Fibroblast of peridontal ligament (primary cell): ENCODE results near the gene MYO15B.

Source experiments
- DNase-seq: peaks from one replicate; pipeline ENCODE4 v3.0.0-alpha.2; 2010; ENCODE audit errors: extremely low read depth

MYO15B gene

DNA sequence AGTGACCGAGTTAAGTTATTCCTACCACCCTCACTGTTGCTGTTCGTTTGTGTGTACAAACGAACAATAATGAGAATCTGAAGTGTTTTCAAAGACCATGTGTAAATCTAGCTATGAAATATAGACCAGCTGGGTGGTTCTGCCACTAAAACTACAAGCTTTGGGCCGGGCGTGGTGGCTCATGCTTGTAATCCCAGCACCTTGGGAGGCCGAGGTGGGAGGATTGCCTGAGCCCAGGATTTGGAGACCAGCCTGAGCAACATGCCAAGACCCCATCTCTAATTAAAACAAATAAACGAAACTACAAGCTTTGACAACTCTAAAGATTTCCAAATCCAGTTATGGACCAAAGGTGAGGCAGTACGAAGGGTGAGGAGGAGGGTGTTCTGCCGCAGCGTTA is 78.4 kb downstream of the MYO15B start:
- DNase-seq: no peak

DNA sequence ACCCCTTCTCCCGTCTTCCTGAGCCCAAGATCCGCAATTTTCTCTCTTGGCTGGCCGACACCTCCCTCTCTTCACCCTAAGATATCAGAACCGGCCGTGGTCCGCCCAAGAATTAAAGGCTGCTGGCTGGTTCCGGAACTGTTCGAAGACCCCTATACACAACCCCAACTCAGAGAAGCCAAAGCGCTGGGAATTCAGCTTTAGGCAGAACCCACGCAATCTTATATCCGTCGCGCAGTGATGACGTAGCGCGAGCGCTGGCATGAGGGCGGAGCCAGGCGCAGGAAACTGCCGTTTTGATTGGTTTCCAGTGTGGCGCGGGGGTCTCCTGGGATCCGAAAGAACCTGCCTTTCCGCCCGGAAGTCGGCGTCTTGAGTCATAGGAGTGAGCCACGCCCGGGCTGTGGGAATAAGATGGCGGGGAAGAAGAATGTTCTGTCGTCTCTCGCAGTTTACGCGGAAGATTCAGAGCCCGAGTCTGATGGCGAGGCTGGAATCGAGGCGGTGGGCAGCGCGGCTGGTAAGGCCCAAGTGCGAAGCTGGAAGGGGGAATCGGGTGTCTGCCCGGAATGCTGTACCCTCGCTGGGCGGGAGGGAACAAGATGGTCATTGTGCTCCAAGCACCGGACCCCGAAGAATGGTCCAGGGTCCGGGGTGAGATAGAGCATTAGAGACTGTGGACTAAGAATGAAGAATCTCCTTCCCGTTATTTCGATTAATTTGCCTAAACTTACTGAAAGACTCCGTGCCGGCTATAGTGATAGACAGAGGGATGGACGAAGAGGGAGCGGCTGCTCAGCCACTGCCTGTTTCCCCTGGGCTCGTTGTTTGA is 79.6 kb downstream of the MYO15B start, which contains the start of the genes RECQL5 and SAP30BP:
TSS of gene RECQL5 (minus strand) at position 196 of the 832 bp plus-strand sequence. CDS start 597 bp downstream, outside the sequence.
TSS of gene SAP30BP (plus strand) at position 380 of the 832 bp plus-strand sequence. CDS start at position 415, 35 bp downstream.
- DNase-seq: peak; percentile 98

DNA sequence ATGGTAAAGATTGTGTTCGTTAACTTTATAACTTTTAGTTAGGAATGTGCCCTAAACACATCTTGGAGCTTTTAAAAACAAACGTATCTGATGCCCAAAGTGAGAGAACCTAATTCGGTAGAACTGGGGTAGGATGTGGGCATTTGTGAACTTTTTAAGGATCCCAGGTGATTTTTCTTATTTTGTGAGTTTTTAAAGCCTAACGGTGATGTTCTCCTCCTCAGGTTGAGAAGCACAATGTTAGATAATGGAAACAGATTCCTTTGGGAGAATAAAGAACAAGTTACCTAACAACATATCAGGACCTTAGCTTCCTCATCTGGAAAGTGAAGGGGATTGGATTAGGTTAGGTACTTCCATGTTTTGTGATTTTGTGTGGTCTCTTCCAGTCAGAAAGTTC is 80.2 kb downstream of the MYO15B start:
- DNase-seq: no peak

DNA sequence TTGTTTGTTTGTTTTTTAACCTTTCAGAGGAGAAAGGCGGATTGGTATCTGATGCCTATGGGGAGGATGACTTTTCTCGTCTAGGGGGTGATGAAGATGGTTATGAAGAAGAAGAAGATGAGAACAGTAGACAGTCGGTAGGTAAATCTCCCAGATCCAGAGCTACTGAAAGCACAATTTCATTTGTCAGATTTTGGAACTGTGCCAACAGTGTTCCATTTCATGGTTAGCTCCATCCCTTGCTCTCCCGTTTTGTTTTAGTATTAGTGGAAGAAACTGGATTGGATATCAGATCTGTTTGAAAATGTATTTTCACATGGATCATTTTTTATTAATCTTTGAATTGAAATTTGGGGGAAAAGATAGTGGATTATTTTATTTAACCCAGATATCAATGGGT is 80.9 kb downstream of the MYO15B start:
- no peak for DNase-seq

DNA sequence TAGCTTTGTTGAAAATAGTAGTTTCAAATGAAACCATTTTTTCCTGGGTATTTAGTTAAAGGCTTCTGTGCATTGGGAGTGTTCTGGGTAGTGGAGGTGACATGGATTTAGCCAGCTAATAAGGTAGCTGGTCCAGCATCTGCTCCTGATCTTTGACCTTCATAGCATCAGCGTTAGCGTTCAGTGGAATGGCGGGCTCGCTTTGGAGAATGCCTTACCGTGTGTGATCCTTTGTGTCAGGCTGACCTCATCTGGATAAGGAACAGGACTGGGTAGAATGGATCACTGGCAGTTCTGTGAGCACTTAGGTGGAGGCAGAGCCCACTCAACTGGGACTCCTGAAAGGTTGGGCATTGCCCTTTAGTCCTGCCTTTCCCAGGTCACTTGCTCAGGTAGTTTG is 83.3 kb downstream of the MYO15B start:
- DNase-seq: no peak

DNA sequence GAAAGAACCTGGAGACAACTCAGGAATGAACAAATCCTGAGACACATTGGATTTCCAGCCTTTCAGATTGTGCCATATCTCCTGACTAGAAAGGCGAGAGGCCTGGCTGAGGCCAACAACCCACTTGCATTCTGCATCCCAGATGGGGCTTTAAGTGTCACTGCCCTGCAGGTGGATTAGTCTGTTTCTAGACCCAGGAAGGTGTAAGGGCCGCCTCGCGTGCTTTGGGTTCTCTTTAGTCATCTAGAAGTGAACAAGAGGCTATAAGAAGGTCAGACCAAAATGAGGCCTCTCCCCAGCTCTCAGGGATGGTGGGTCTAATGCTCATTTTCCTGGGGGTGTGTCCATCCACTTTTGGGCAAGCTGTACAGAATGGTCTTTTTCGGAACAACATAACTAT is 84.4 kb downstream of the MYO15B start:
- no peak for DNase-seq

DNA sequence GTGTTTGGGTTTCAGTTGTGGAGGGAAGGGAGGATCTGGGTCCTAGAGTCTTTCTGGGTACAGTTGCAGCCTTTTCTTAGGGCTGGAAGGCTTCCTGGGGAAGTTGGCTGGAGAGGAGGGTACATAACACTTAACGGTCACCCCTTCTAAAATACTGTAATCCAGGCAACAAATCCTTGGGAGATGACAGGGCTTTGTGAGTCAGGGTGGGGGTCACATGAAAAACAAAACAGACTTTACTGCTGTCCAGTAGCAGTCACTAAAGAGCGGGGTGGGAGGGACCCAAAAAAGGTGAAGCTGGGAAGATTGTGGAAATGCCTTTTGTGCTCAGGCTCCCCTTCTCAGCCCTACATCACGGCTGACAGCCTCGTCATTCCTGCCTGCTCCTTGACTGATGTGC is 85.9 kb downstream of the MYO15B start:
- DNase-seq: no peak
